HK-2 (cell line): ENCODE data around the gene PLEKHA6.

Source experiments
- DNase-seq: peaks from one replicate; pipeline ENCODE4 v3.0.0-alpha.2; 2018; ENCODE audit not compliant: unreplicated experiment

Gene PLEKHA6

DNA sequence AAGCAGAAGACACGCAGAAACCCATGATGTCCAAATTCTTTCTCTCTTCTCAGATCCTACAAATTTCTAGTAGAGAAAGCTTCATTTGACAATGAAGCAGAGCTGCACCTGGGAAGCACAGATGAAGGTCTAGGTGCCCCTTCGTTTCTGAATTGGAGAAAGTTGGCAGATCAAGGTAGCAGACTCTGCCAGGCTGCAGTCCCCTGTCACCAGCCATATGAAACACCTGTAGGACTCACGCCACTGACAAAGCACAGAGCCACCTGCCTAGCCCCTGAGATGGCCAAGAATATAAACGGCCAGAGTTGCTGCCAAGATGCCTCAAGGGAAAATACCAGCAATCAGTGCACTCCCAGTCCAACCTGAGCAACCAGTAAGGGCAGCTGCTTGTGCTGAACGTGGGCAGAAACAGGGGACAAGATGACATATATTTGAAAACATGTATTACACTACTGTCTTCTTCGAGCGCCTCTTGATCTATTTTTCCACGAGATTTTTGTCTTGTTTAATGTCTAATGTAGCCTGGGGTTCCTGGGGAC, 20.6 kb upstream of the PLEKHA6 start:
- DNase-seq, result no peak

DNA sequence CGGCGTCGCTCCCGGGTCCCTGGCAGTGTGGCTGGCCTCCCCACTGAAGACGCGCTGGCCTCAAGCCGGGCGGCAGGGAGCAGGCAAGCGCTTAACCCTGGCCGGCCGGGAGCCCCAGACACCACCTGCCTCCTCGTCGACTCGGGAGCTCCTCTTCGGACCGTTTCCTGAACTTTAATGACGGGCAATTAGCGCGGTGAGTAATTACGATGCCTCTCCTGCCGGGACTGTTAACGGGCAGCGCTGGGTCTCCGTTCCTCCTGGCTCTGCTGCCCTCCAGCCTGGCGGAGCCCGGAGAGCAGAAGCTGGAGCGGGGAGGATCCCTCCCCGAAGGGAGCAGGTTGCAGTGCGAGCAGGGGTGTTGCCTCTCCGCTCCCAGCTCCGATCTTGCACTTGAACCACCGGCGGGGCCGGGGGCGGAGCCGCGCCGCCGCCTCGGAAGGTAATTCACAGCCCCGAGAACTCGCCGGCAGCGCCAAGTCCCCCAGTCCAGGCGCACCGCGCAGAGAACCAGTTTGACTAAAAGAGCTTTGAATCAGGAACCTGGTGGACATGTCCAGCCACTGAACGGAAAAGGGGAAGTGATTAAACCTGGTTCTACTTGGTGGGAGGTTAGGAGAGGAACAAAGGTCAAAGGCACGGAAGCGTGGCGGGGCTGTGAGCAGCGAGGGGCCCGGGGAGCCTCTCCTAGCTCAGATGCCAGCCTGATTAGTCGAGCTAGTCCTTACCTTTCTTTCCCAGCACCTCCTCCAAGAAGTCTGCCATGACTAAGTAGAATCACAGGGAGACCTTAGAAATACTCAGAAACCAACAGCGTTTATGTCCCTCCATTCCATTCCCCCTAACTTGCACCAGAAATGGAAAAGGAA, 18.3 kb upstream of the PLEKHA6 start:
- DNase-seq, result peak; percentile 76

DNA sequence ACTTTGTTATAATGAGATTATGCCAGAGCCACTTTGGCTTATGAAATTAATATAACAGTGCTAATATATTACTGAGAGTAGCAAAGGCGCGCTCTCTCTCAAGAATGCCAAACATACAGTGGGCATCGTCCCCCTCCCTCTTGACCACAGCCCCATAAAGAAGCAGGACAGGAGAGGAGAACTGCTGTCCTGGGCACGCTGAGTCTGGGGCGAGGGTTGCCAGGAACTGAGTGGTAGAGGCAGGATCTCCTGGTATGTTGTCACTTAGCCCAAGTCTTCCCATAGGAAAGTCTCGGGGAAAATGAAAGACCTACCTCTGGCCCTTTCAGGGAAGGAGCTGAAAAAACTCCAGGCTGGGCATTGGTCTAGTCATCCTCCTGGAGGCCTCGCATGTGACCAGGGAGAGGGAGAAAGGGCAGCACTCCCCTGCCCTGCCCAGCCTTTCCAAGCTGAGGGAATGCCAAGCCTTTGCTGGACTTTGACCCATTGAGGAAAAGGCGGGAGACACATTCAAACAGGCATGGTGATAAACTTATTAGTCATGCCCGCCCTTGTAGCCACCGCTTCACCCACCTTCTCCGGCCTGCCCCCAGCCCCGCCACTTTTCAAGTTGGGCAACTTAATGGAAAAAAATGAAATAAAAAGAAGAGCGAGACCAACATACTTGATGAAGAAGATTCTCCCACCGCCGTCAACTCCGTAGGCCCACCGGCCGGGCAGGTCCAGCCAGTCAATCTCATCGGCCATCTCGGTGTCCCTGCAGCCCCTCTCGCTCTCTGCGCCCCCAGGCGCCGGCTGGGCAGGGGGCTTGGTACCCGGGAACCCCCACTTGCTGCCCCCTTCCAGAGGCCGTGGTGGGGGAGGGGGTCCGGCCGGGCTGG, 17.4 kb upstream of the PLEKHA6 start:
- DNase-seq, result peak; percentile 74

DNA sequence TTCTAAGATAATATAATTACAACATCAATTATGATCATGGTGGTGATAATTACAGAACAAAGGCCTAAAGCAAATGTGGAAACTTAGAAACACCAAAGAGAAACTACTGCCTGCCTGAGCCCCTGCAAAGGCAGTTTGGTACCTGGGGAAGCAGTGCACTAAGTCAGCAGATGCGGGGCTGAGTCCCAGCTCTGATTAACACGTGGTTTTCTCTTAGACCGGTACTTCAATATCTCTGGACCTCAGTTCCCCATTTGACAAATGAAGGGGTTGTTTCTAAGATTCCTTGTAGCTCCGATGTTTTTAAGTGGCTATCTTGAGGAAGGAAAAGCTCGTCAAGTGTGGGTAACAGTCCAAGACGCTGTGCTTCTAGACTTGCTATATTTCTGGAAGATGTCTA, 16.7 kb upstream of the PLEKHA6 start:
- DNase-seq, result no peak

DNA sequence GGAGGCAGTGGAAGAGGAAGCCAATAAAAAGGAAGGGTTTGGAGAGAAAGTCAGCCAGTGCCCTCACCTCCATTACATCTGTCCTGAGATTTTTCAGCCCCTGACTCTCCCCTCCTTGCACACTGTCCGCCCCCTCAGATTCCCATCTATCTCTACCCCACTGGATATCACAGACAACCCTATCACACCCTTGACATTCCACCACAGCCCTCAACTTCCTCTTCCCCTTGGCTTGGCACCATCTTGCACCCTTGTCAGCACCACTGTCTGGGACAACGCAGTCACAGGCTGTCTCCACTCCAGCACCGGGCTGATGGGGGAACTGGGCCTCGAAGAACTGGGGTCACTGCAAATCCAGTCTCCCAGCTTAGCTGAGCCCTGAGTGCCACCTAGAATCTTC, 14.2 kb upstream of the PLEKHA6 start:
- DNase-seq, result no peak

DNA sequence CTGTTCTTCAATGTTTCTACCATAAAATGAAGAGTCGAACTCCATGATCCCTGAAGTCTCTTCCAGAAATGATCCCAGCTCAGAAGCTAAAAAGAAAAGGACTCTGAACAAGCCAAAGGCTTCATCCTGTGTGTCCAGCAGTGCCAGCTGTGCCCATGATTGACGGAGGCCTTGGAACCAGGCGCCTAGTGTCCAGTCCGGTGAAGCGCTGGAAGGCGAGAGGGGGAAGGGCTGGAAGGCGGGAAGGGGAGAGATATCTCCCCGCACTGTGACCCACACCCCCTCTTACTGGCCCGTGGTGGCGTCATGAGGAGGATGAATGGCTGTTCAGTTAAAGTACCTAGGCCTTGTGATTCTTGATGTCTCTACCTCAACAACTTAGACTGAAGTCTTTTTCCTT, 10.4 kb upstream of the PLEKHA6 start:
- DNase-seq, result no peak

DNA sequence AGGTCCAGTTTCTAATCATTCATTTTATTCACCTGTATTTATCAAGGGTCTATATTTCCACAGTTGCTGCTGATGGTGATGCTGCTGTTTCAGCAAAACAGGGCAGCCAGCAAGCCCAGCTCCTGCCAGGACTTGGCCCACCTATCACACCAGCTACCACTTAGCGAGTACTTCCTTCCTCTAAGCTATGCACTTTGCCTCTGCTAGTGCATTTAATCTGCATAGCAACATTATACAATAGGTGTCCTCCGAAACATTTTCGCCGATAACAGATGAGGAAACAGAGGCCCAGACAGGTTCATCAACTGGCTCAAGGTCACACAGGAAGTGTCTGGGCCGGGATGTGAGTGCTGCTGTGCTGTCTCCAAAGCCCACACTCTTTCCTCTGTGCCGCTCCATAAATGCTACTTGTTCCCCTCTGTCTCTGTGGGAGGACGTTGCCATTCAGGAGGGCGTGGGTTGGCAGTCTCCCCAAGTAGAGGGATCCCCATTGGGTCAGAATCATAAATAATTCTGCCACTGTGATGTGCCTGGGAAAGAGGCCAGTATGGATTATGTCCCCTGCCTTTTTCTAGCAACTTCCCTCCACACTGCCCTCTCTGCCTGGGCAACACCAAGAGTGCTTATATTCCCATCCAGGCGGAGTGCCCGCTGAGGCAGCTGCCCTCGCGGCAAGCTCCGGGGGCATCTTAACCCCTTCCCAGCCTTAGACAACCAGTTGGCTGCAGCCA, 9.4 kb upstream of the PLEKHA6 start:
- DNase-seq, result no peak

DNA sequence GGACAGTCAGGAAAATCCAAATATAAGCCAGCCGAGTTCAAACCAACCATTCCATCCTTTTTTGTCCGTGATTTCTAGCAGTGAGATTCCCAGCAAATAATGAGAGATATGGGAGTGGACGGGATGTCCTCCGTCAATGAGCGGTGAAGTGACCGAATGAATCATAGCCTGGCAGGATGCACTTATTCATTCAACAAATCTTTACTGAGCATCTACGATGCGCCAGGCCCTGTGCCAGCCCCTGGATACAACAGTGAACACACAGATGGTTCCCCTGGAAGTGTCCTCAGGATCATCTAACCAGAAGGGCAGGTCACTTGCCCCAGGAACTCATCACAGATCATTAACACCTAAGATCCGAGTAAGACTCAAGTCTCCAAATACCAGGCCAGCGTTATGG, 8.2 kb upstream of the PLEKHA6 start:
- no peak for DNase-seq

DNA sequence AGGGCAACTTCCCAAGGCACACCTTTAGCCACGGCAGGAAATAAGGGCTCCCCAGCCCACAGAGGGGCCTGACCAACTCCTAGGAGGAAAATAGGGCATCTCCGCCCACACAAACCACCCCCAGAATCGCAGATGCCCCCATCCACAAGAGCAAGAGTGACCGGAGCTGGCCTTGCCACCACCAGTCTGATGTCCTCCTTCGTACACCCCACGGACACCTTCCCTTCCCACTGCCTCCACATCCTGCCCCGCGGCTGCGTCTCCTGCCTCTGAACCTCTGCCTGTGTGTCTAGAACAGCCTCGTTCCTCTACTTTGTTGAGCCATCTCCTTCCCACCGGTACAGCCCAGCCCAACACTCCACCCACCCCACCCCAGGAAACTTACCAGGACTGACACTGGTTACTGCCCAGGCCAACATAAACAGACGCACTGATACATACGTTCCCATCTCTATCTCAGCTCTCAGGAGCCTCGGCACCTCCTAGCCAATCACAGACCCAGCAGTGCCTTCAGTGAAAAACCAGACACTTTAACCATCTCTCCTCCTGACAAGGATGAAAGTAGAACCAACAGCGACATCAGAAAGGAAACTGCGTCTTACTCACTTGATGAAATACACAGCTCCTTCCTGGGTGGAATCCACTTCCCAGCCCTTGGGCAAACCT, 7.6 kb upstream of the PLEKHA6 start:
- no peak for DNase-seq

DNA sequence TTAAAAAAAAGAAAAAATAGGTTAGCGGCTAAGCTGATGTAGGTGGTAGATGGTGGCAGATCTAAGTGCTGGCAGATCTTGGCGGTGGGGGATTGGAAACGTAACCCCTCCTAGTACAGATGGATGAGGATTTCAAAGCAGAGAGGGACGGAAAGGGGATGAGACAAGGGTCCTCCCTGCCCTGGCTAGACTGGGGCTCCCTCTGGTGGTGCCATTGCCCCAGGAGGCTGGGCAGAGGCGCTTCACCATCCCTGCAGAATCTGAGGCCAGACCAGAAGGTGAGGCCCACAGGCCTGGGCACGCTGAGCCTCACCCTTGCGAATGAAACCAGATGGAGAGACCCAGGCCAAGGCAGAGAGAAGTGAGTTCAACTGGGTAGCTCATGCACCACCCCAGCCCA, 7.0 kb upstream of the PLEKHA6 start:
- no peak for DNase-seq

DNA sequence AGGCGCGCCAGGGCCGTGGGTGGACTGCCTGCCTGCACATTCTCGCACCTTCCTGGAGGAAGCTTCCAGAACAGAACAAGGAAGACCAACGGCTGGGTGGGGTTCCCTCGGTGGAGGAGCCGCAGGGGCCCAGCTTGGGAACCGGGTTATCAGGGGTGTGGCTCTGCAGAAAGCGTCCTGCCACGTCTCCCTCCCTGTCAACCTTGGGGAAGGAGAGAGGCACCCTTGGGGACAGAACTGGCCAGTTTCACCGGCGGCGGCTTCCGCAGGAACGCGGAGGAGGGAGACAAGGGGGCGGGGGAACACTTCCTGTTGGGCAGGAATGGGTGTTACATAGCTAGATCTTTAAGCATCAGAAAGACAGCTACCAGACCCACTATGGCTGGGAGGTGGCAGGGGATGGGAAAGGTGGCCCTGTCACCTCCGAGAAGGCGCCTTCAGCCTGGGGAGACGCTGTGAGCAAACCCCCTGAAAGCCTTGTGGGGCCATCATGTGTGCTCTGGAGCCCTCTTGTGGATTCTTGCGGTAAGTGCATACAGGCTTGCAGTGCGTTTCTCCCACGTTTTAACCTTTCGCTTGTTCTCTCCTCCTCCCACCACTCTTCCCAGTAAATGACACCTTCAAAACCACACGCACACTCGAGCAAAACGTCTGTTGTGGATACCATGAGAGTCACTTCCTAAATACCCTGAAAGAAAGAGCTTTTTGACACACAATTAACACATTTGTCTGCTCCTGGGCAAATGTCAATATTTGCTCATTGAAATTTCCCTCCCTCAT, 3.8 kb upstream of the PLEKHA6 start:
- peak; percentile 69 for DNase-seq

DNA sequence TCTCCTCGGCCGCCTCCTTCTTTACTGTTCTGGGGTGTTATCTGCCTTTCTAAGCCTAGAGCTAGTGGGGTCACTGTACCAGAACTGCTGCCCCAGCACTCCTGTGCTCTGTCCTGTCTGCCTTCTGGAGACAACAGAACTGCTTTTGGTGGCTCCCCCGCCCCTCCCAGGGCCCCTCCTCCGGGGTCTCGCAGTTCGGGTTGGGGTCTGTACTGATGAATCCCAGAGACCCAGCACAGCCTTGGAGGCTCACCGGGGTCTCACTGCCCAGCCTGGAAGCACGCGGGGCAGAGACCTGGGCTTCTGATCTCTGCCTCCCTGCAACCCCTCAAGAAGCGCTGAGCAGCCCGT, 3.2 kb upstream of the PLEKHA6 start:
- DNase-seq, result no peak

DNA sequence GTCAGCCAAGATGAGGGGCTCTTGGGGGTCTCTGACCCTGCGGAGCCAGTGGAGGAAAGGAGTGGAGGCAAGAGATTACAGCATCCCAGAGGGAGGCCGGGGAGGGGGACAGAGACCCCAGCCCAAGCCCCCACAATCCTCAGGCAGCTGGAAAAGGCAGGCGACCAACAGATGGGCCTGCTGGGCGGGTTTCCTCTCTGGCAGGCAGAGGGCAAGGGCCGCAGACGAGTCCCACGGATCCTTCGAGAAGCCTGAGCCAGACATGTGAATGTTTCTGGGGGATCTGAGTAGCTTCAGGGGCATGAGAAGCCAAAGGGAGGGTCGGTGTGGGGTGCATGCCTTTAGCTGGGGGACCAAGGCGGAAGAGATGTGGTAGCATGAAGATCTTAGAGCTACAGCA, 2.1 kb upstream of the PLEKHA6 start:
- no peak for DNase-seq

DNA sequence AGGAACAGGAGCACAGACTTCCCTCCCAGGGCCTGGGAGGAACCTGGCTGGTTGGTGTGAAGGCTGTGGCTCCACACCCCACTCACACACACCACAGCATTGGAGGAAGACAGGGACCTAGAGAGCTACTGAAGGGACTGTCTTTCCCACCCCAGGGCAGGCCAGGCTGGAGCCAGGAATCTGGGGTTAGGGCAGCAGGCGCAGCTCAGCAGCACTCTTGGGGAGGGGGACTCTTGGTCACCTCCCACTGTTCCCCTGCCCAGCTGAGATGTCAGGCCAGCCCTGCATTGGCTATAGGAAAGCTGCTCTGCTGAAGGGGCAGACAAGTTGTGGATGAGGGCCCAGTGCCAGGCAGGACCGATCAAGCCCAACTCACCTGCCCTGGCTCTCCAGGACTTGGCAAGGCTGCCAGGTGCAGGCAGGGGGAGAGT, 1.6 kb upstream of the PLEKHA6 start:
- DNase-seq, result no peak

DNA sequence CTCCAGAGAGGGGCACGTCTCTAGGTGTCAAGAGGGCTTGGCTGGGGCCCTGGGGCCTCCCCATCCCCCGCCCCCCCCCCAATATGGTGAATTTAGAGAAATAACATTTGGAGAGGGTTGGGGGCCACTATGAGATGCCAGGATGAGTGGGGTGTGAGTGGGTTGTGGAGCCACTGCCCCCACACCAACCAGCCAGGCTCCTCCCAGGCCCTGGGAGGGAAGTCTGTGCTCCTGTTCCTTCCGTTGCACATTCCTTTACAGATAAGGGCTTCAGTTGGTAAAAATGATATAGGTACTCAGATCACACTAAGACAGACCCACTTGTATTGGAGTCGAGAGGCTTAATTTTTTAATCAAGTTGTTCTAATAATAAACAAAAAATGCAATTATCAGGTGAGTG, 585 bp upstream of the PLEKHA6 start:
- DNase-seq, result no peak

DNA sequence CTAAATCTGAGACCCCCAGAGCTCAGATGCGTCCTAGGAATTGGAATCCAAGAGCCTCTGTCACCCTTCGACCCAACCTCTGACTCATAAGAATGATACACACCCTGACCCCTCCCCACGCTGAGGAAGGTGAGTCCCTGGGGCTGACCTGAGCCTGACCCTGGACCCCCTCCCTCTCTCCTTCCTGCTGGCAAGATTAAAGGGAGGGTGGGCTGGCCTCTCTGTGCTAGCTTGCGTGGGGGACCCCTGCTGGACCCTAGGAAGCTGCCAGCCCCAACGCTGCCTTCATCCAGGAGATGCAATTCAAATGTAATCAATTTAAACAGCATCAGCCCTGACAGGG, 627 bp downstream of the PLEKHA6 start:
- DNase-seq, result no peak

DNA sequence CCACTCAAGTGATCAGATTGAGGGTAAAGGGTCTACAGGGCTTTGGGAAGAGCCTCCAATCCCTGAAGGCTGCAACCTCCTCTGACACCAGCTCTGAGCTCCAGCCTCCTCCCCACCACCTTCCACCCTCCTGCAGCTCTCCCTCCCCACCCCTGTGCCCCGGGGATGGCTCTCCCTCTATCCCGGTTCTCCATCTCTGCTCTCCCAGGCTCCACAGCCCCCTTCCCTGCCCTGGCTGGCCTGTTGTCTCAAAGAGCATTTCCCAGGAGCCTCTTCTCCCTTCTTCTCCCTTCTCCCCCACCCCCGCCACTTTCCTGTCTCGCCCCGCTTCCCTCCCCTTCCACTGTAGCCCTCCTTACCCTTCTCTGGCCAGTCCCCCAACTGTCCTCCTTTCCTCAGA, 1.1 kb downstream of the PLEKHA6 start:
- DNase-seq, result no peak

DNA sequence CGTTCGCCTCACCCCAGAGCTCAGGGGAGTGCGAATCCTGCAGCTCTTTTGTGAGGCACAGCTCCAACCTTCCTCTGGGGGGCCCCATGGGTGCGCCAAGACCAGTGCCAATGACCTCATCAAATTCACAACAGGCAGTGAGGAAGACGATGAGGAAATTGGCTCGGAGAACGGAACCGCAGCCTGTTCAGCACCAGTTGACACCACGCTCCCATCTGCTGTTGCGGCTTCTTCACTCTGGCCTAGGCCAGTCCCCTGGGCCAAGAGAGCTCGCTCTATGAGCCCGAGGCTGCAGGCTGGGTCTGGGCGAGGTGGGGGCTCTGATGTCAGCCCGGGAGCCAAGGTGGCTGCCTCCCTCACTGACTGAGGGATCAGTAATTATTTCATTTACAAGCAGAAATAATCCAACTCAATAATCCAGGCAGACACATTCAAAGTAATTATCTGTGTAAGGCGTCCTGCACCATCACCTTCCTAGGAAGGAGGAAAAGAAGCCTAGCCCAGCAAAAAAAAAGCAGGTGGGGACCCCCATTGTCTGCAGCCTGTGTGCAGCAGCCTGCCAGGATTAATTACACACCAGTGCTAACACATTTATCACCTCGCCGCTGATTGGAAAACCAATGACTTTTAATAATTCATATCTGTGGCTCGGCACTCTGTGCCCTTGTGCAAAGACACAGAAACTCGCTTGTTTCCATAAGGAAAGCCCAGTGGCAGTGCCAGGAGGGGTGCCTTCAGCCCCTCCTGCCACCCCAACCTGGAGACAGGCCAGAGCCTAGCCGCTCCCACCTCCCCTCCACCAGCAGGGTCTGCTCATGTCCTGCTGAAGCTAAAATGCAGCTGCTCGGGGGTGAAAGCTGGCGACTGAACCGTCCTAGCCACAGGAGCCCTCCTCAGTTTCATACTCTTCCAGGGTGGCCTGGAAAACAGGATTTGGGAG, 1.9 kb downstream of the PLEKHA6 start:
- no peak for DNase-seq

DNA sequence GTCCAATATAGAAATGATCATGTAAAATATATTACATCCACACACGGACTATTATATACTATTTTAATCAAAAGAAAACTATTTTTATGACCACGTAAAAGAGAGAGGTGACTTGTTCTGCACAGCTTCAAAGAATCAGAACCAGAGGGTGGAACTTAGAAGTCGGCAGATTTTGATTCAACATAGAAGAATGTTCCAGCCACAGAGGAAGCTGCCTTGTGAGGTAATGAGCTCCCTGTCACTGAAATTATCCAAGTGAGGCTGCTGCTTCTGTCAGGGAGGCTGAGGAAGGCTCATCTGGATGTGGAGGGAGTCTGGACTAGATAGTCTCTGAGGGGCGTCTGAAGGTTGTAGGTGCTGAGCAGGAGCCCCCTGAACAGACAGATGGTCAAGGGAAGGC, 2.7 kb downstream of the PLEKHA6 start:
- DNase-seq, result no peak

DNA sequence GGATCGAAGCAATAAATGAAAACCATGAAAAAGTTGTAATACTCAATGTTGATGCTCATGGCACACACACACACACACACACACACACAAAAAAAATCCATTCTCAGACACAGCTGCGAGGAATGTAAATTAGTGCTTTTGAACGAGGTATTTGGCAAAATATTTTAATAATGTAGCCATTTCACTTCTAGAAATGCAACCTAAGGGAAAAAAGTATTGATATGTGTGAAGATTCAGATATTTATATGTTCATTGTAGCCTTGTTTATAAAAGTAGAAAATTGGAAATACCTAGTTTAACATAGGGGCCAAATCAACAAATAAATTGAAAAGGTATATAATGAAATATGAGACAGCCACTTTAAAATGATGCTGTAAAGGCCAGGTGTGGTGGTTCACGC, 3.8 kb downstream of the PLEKHA6 start:
- no peak for DNase-seq
